ENCODE results near the gene CBX1. TPM values are rescaled to one million over a fixed set of nuclear protein-coding genes. Genes with fewer than 3 reads are reported as not detected.

CBX1 gene
- total and polyA plus RNA-seq, 4 donors: 3.4 to 11.6 (median 9.6) TPM

GRCh38 chr17:48047113-48047740 is 54.1 kb downstream of the CBX1 start:
- 10% methylated on average over 26 of the region's 26 CpGs for WGBS
- peaks cover 12 to 40% (median 28%) of the 10 kb centered on the region in 4 donors for H3K4me1 ChIP-seq (ENCODE audit: control insufficient read depth in 4 of 4, insufficient read depth in 4 of 4, low read length in 3 of 4)

More at GRCh38 chr17:48047113-48047740, 54.1 kb downstream of the CBX1 start:
- Histone ChIP-seq H3K9ac (ENCODE audit: low read depth in 1 of 2, low read length in 2 of 2) (peak overlapping the region; percentile 68 to 86), H3K9me3 (ENCODE audit: control insufficient read depth in 4 of 4, low read length in 3 of 4) (no peaks in the 10 kb centered on the region), H3K4me3 (ENCODE audit: low read depth in 1 of 3, low read length in 3 of 3) (peak overlapping the region; percentile 63 to 94 (median 81)), H3K27me3 (ENCODE audit: control insufficient read depth in 4 of 4, insufficient read depth in 4 of 4, low read length in 3 of 4) (no peaks in the 10 kb centered on the region), H3K36me3 (ENCODE audit: control insufficient read depth in 4 of 4, insufficient read depth in 3 of 4, low read depth in 1 of 4, low read length in 3 of 4) (peaks cover 0 to 4% (median 0%) of the 10 kb centered on the region in 4 donors), H3K27ac (ENCODE audit: low read depth in 1 of 2, low read length in 2 of 2) (peak overlapping the region; percentile 93 to 99)
- DNase-seq (ENCODE audit: low spot score): peak; percentile 39
- no peak for TF ChIP-seq GABPA (IDR thresholded peaks at IDR 0.05 in 1 of 2, conservative IDR thresholded peaks at IDR 0.05 in 1 of 2)
- TF ChIP-seq CTCF (IDR thresholded peaks at IDR 0.05; ENCODE audit: low read depth, low read length, missing input control): no peak
- TF ChIP-seq TAF1 (conservative IDR thresholded peaks at IDR 0.05): no peak
- no peak for TF ChIP-seq REST (IDR thresholded peaks at IDR 0.05)
- TF ChIP-seq ATF3 (IDR thresholded peaks at IDR 0.05): no peak
- no peak for TF ChIP-seq YY1 (IDR thresholded peaks at IDR 0.05)
- no peak for TF ChIP-seq ZBTB33 (IDR thresholded peaks at IDR 0.05)
- TF ChIP-seq MAX (IDR thresholded peaks at IDR 0.05): no peak
- no peak for TF ChIP-seq FOXA2 (IDR thresholded peaks at IDR 0.05)
- no peak for TF ChIP-seq FOXA1 (IDR thresholded peaks at IDR 0.05)
- no peak for TF ChIP-seq HNF4A (conservative IDR thresholded peaks at IDR 0.05)
- TF ChIP-seq NR2F2 (IDR thresholded peaks at IDR 0.05): no peak
